Ovary (tissue), 3 donors: ENCODE results near the gene PTPRN2.

Experiments
- CTCF ChIP-seq, 3 donors: fragments of 450-650 bp in 2 of 3; fragments of 200-600 bp in 1 of 3; IDR thresholded peaks; one replicate each; pipeline versions ENCODE4 v1.5.1 to v1.8.0; 2016 to 2022; ENCODE audit warnings: antibody characterized with exemption in 3 of 3, mild to moderate bottlenecking in 1 of 3
- EP300 ChIP-seq: sonication (generic); formaldehyde crosslinking; IDR thresholded peaks from one replicate; pipeline ENCODE4 v1.6.1; 2017; ENCODE audit warnings: antibody characterized with exemption
- POLR2A ChIP-seq: fragments of 450-650 bp; IDR thresholded peaks from one replicate; pipeline ENCODE4 v1.6.1; 2017; ENCODE audit warnings: antibody characterized with exemption, mild to moderate bottlenecking, moderate library complexity
- donor health status: DM: no; HTN: no; CAD: no.

GRCh38 chr7:158206341-158206740, 381.3 kb downstream of the PTPRN2 start:
- TF ChIP-seq CTCF (IDR thresholded peaks at IDR 0.05) = no peak
- TF ChIP-seq EP300 = no peak
- TF ChIP-seq POLR2A = no peak
